ENCODE measurements around the gene LRMDA.

- TF ChIP-seq CTCF (IDR thresholded peaks at IDR 0.05; ENCODE audit: low read depth, low read length) (no peak), EZH2phosphoT487 (IDR thresholded peaks at IDR 0.05; ENCODE audit: low read depth) (no peak)
These were observed 447.2 kb downstream of the LRMDA start for GRCh38 chr10:75878586-75878985.

All from OCI-LY3 (cell line).